Frontal cortex (tissue), 4 donors: ENCODE measurements around the gene NHERF2. TPM values are rescaled to one million over a fixed set of nuclear protein-coding genes. Genes with fewer than 3 reads are reported as not detected.

Experiments
- DNase-seq, 2 donors: peaks; one replicate each; pipeline ENCODE4 v3.0.0; 2012; ENCODE audit warnings: low spot score in 2 of 2
- FAIRE-seq: peaks from 2 replicates; lab custom pipeline; 2012; peaks lifted over from hg19 to GRCh38; lab: Jason Lieb, UNC
- total RNA-seq: library from RNA; depleted of rRNA; stranded (reverse); fragments of >200 nt; gene quantifications from one replicate; pipeline ENCODE4 v1.2.3, GENCODE V29; 2014
- donor health status: control.
- donor health status: control.
- donor health status: control.

NHERF2 gene
- total RNA-seq, 1 donor from 2014 or later, result 13.5 TPM

- DNase-seq, result no peak
- FAIRE-seq, result no peak
Measured at GRCh38 chr16:1990351-1991134, 36.2 kb upstream of the NHERF2 start.

GRCh38 chr16:1991135-1991551 lies 35.6 kb upstream of the NHERF2 start:
- FAIRE-seq, result no peak

DNA sequence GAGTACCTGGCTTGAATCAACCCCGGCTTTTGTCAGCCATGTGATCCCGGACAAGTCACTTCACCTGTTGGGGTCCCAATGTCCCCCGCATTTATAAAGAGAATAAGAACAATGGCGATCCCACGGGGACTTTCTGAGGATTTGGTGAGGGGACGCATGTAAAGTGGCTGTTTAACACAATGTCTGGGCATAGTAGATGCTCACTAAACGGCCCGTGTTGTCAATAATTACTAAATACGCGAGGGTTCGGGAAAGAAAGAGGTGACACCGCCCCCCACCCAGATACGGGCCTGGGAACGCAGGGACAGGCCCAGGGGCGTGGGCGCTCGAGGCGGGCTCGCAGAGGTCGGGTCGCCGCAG lies 35.1 kb upstream of the NHERF2 start:
- DNase-seq (no peak), FAIRE-seq (no peak)

More at GRCh38 chr16:1991135-1991551, 35.6 kb upstream of the NHERF2 start:
- DNase-seq, result no peak

DNA sequence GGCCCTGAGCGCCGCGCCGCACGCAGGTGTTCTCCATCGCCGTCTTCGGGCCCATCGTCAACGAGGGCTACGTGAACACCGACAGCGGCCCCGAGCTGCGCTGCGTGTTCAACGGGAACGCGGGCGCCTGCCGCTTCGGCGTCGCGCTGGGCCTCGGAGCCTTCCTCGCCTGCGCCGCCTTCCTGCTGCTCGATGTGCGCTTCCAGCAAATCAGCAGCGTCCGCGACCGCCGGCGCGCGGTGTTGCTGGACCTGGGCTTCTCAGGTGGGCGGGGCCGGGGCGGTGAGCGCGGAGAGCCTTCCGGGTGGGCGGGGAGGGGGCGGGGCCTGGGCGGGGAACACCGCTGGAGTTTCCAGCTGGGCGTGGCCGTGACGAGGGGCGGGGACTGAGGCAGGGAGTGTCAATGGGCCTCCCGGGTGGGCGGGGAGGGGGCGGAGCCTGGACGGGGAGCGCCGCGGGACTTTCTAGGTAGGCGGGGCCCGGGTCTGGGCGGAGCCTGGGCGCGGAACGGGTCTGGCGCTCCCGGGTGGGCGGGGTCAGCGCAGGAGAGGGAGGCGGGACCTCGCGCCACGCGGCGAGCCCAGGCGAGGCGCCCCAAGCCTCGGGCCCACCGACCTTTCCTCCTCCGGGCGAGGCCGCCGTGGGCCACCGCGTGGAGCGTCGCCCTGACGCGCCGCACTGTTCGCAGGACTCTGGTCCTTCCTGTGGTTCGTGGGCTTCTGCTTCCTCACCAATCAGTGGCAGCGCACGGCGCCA lies 34.6 kb upstream of the NHERF2 start:
- DNase-seq (peak; percentile 91 to 97), FAIRE-seq (no peak)

DNA sequence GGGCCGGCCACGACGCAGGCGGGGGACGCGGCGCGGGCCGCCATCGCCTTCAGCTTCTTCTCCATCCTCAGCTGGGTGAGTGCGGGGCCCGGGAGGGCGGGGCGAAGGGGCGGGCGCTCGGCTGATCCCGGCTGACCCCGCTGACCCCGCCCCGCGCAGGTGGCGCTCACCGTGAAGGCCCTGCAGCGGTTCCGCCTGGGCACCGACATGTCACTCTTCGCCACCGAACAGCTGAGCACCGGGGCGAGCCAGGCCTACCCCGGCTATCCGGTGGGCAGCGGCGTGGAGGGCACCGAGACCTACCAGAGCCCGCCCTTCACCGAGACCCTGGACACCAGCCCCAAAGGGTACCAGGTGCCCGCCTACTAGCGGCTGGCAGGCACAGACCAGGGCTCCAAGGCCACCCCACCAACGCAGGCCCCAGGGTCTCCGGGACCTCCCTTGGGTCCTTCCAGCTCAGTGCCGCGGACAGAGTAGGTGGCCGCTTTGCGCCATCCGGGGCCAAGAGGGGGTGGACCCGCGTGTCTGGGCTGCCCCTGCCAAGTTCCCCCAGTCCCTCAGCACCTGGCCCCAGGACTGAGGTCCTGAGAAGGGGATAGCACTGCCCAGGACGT lies 33.9 kb upstream of the NHERF2 start:
- FAIRE-seq (no peak), DNase-seq (no peak)

DNA sequence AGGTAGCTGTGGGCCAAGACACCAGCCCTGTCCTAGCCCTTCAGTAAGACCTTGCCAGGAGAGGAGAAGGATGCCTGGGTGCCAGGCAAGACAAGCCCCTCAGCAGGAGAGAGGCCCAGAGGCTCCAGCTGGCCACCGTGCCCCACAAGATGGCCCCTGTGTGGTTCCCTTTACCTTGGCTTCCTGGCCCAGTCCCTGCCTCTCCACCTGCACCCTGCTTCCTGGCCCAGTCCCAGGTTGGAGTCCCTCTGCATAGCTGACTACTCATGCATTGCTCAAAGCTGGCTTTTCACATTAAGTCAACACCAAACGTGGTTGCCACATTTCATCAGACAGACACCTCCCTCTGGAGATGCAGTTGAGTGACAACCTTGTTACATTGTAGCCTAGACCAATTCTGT lies 33.0 kb upstream of the NHERF2 start:
- FAIRE-seq, result no peak

GRCh38 chr16:1997494-1998359 lies 29.0 kb upstream of the NHERF2 start:
- FAIRE-seq (no peak), DNase-seq (no peak)

More for the DNA sequence above, 33.0 kb upstream of the NHERF2 start:
- no peak for DNase-seq

DNA sequence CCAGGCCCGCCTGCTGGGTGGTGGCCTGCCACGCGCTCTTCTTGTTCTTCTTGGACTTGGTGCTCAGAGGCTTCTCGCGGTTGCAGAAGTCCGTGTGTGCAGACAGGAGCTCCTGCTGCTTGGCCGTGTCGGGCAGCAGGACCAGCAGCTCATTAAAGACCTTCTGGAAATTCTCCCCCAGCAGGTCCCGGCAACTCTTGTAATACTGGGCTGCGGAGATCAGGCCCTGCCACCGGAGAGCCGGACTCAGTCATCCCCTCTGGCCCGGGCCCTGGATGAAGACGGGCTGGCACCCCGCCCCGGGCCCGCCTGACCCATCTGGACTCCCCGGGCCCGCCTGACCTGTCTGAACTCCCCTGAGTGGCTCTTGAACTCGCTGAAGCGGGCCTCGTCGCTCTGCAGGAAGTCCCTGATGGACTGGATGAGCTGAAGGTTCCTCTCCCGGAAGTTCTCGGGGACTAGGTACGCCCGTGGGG lies 28.3 kb upstream of the NHERF2 start:
- no peak for DNase-seq
- no peak for FAIRE-seq

- FAIRE-seq (no peak), DNase-seq (no peak)
Measured at GRCh38 chr16:1998852-1999801, 27.6 kb upstream of the NHERF2 start.

- FAIRE-seq (no peak), DNase-seq (no peak)
Measured at GRCh38 chr16:1999866-2000514, 26.7 kb upstream of the NHERF2 start.

GRCh38 chr16:2001035-2001434 lies 25.7 kb upstream of the NHERF2 start:
- FAIRE-seq (no peak), DNase-seq (no peak)

DNA sequence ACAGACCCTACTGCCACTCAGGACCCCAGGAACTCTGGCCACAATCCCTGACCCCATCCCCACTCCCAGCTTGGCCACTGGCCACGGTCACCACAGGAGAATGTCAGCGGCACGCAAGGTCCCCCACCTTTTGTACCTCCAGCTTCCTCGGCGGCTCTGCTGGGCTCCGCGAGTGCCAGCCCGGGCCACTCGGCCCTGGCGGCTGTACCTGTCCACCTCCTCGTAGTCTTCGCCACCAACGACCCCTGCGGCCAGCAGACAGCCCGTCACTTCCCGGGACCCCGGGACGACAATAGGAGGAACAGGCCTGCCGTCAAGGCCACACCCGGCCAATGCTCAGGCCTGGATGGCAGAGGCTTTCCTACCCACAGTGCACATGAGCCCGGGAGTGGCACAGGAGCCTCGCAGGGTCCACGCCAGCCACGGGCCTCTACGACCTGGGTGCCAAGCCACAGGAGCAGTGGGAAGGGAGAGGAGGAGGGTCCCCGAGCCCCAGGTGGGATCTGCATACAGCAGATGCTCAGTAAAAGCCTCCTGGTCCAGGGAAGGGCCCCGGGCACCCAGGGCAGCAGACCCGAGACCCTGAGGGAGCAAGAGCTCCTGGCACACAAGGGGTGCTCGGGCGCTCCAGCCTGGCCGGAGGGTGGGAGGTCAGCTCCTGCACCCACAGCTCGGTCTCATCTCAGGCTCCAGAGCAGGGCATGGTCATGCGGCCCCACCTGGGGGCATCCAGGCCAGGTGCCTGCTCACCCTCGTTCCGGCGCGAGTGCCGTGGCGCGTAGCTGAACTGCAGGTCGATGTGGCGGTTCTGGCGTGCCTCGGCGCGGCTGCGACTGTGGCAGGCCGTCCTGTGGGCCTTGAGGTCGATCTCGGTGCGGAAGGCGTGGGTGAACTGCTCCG lies 25.0 kb upstream of the NHERF2 start:
- no peak for DNase-seq
- no peak for FAIRE-seq

DNA sequence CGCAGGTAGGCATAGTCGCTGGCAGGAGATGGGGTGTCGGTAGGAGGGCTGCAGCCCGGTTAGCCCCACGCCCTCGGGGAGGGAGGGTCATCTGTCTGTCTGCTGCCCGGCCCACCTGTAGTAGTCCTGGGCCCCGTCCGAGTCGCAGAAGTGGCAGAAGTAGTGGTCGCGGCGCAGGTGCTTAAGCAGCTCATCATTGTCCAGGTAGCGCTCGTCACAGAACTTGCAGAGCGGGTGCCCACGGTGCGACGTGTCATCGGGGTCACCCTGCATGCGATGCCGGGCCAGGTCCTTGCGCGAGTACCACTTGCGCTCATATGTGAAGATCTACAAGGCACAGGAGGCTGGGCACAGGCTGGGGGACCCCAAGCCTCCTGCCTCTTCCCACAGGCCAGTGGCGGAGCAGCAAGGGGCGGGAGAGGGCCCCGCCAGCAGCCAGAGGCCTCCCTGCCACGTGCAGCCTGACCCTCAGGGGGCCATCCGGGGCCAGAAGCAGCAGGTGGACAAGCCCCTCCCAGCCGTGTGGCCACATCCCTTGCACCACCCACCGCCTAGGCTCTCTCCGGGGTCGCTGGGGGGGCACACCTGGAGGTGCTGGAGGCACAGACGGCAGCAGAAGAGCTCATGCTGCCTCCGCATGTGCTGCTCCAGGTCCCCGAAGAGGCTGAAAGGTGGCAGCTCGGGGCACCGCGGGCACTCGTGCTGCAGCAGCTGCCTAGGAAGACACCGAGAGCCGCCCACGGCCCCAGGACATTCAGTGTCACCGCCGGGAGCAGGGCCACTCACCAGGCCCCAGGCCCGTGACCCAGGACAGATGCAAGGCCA lies 24.1 kb upstream of the NHERF2 start:
- DNase-seq (no peak), FAIRE-seq (no peak)

GRCh38 chr16:2003231-2003826 lies 23.4 kb upstream of the NHERF2 start:
- no peak for DNase-seq
- no peak for FAIRE-seq

DNA sequence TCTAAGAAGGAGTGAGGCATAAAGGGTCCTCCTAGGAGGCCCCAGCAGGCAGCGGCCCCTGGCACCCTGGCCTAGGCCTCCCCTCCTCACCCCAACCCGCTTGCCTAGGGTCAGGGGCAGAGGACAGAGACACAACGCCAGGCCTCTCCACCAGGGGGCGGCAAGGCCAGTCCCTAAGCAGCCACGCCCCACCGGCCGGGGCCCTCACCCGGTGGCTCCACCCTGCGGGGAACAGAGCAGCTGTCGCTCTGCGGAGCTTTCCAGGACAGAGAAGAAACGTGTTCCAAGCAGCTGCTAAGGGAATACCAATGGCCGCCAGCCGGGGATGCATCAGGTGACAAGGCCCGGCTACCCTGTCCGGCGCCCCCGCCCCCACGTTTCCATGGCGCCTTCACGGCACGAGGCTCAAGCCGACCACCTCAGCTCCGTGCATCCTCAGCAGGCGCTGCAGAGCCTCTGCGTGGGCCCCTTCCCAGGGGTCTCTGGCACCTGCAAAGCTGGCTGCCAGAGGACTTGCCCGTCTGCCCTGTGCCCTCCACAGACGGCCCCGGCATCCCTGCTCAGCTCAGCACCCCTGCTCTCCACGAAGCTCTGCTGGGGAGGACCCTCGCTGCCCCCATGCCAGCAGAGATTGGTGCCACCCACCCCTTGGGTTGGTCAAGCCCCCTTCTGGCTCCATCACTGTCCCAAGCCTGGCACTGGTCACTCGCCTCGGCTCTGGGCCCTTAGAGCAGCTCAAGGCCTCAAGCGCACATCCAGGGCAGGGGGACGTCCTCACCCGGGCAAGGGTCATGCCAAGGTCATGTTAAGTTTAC lies 22.7 kb upstream of the NHERF2 start:
- DNase-seq (peak; percentile 80 to 90), FAIRE-seq (no peak)
